ENCODE results near the gene CDH13.

Gene CDH13

DNA sequence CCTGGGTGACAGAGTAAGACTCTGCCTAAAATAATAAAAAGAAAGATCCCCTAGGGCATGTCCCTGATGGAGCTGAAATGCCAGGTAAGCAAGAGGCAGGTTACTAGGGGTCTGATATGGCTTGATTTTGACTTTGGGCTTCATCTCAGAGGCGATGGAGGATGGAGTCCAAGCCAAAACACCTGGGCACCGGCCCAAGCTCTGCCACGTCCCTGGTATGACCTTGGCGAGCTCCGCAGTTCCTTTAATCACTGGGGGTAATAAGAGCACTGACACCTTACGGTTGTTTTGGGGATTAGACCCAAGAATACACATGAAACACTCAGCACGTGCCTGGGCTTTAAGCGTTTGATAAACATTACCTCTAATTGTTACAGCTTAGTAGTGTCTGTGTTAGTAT, 830.2 kb downstream of the CDH13 start:
- no peak overlapping the region for H3K27ac ChIP-seq
- no peak for TF ChIP-seq ZFX (IDR thresholded peaks at IDR 0.05)

DNA sequence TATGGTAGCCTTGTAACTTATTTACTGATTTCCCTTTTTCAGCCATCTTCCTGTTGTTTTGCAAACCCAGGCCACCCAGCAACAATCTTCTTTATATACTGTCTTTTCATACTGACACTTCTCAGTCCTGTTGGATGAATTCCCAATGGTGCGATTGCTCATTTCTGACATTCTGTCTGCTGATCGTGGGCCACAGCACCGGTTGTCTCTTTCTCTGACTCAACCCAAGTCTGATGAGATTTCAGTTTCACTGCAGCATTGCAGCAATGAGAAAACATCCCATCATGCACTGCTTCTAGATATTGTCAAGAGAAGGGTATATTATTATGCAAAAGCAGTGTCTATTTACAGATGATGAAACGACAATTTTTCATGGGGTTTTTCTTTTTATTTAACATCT, 831.8 kb downstream of the CDH13 start:
- no peak overlapping the region for H3K27ac ChIP-seq
- no peak for TF ChIP-seq ZFX (IDR thresholded peaks at IDR 0.05)
- TF ChIP-seq, protein P1, sequence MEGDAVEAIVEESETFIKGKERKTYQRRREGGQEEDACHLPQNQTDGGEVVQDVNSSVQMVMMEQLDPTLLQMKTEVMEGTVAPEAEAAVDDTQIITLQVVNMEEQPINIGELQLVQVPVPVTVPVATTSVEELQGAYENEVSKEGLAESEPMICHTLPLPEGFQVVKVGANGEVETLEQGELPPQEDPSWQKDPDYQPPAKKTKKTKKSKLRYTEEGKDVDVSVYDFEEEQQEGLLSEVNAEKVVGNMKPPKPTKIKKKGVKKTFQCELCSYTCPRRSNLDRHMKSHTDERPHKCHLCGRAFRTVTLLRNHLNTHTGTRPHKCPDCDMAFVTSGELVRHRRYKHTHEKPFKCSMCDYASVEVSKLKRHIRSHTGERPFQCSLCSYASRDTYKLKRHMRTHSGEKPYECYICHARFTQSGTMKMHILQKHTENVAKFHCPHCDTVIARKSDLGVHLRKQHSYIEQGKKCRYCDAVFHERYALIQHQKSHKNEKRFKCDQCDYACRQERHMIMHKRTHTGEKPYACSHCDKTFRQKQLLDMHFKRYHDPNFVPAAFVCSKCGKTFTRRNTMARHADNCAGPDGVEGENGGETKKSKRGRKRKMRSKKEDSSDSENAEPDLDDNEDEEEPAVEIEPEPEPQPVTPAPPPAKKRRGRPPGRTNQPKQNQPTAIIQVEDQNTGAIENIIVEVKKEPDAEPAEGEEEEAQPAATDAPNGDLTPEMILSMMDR (conservative IDR thresholded peaks at IDR 0.05), result no peak

DNA sequence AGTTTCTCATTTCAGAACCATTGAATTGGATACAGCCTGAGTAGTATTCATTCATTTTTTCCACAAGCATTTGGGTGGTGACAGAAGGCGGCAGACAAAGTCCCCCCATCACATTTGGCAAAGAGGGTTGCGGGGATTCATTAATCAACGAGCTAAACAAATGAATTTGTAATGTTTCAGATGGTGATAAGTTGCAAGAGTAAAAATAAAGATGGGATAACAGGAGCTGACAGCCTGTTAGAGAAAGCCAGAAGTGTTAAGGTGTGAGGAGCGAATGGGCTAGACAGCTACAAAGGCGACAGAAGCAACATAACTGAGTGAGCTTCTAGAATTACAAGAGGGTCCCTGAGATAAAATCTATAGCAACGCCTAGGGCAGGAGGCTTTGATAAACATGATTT, 838.2 kb downstream of the CDH13 start:
- TF ChIP-seq ZFX (IDR thresholded peaks at IDR 0.05), result no peak
- TF ChIP-seq, protein P1 (conservative IDR thresholded peaks at IDR 0.05), result no peak
- no peak overlapping the region for H3K27ac ChIP-seq

DNA sequence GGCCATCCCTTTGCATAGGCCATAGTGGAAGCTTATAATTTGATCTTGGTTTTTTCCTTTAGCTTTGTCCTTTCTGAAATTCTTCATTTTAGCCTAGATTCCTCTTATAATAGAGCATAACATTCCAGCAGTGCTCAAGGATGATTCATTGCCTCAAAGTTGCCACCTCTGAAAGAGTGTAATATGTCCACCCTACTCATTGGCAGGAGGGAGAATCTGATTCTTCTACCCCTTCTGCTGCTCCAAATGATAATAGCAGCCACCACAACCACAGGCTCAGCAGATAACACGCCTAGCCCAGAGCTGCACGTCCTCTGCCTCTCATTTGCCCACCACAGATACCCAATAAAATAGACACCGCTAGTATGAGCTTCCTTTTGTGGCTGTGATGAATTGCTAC, 843.6 kb downstream of the CDH13 start:
- TF ChIP-seq, protein P1 (conservative IDR thresholded peaks at IDR 0.05), result no peak
- TF ChIP-seq ZFX (IDR thresholded peaks at IDR 0.05), result no peak
- no peak overlapping the region for H3K27ac ChIP-seq

DNA sequence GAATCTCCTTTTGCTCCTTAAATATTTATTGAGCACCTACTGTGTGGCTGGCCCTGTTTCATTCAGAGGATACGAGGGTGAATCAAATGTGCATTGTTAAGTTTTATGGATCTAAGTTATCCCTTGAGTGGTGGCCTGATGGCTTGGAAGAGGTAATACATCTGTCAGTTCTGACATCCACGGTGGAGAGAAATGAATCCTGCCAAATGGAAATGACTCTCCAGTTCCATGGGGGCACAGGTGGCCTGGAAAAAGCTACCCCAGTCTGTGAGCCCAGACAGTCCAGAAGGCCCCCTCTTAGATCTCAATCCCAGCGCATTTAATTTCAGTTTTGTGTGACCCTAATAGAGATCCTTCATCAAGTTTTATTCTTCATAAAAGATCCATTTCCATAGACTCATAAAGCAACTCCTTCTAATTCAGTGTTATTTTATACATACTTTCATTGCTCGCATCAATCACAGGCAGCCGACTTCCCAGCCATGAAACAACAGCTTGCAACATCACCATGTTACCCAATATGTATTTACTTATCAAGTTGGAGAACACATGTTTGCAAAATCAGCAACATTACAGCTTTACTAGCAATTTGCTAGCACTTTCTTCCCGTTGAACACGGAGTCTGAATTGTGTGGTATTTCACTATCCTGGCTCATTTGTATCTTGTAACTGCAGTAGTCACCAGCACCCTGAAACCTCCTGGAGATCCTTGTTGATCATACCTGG, 846.2 kb downstream of the CDH13 start:
- TF ChIP-seq ZFX (IDR thresholded peaks at IDR 0.05), result no peak
- TF ChIP-seq, protein P1 (conservative IDR thresholded peaks at IDR 0.05), result no peak
- no peak overlapping the region for H3K27ac ChIP-seq

DNA sequence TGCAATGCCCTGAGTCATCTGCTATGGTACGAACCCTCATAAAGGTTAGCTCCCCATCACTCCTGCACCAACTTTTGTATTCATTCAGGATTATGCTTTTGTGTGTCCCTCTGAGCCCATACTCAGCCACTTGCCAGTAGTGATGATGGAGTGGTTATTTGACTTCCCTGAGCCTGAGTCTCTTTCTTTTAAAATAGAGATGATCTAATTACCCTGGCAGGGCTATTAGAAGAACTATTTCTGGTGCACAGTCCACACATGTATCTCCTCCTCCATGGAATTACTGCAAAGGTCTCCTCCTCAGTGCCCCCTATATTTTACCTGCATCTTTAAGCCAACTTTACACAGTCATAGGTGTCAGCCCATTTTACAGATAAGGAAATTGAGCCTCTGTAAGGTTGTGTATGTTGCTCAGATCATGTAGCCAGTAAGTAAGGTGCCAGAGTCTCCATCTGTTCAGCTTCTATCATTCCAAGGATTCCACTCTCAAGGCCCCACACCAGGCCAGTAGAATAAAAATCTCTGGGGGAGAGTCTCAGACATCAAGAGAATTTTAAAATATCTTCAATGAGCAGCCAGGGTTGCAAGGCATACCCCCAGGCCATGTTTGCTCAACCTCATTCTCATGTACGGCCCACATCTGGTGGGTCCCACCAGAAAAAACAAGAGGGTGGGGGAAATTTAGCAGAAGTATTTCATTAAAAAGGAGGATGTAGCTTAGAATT, 847.3 kb downstream of the CDH13 start:
- TF ChIP-seq ZFX (IDR thresholded peaks at IDR 0.05), result no peak
- TF ChIP-seq, protein P1 (conservative IDR thresholded peaks at IDR 0.05), result no peak
- H3K27ac ChIP-seq, result no peak overlapping the region

DNA sequence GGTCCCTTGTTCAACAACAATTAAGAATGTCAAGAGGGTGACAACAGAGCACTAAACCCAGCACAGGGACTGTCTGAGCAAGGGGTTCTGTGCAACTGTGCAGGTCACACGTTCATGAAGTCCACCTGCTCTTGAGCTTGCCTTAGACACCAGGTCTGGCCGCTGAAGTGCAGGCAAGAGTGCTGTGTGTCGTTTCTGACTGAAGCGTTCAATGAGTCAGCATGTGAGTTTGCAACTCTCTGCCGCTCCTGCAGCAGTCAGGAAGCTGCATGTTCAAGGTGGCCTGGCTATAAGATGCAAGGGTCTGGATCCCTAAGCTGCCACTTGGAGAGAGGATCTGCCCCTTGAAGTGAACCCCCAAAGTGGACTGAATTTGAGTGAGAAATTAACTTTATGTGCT, 848.3 kb downstream of the CDH13 start:
- TF ChIP-seq, protein P1 (conservative IDR thresholded peaks at IDR 0.05), result no peak
- no peak for TF ChIP-seq ZFX (IDR thresholded peaks at IDR 0.05)

More for the DNA sequence above, 848.3 kb downstream of the CDH13 start:
- H3K27ac ChIP-seq, result no peak overlapping the region
